Activated CD8-positive, alpha-beta memory T cell treated with anti-CD3 and anti-CD28 coated beads, Interleukin-2, amount 10 ng/mL, durations not matched to agents 7 days and 5 days (primary cell): ENCODE results near the gene RPS19. TPM values are rescaled to one million over a fixed set of nuclear protein-coding genes. Genes with fewer than 3 reads are reported as not detected.
A peak's percentile ranks its signal among the peaks of the same experiment; 100 is the strongest.

Source experiments
- ATAC-seq: fragments of 150-1000 bp; cut with Tn5 transposase; one replicate; pipeline ENCODE4 v1.10.0; 2021; ENCODE audit warnings: moderate library complexity
- CTCF ChIA-PET: fragments of 350-600 bp; sonication (Branson Sonifier 250); formaldehyde crosslinking; loops from one replicate; lab custom pipeline; 2021; ENCODE audit warnings: antibody characterized with exemption; lab: Charles Lee
- DNase-seq: peaks from one replicate; pipeline ENCODE4 v3.0.0-alpha.2; 2020
- H3K27ac Mint-ChIP-seq: one replicate; pipeline ENCODE4 v1.8.0; 2021; ENCODE audit warnings: mild to moderate bottlenecking, mixed read lengths
- H3K27me3 Mint-ChIP-seq: one replicate; pipeline ENCODE4 v1.8.0; 2021; ENCODE audit warnings: mixed read lengths
- H3K36me3 Mint-ChIP-seq: one replicate; pipeline ENCODE4 v1.8.0; 2021; ENCODE audit warnings: mild to moderate bottlenecking, mixed read lengths
- H3K4me1 Mint-ChIP-seq: one replicate; pipeline ENCODE4 v1.8.0; 2021; ENCODE audit warnings: mixed read lengths
- H3K4me3 Mint-ChIP-seq: one replicate; pipeline ENCODE4 v1.8.0; 2021; ENCODE audit warnings: mild to moderate bottlenecking, moderate library complexity, mixed read lengths
- H3K9me3 Mint-ChIP-seq: one replicate; pipeline ENCODE4 v1.8.0; 2022; ENCODE audit warnings: low read depth, mixed read lengths
- total RNA-seq, 2 experiments: library from RNA; stranded (reverse); gene quantifications; one replicate each; pipeline ENCODE4 v1.2.3, GENCODE V29; 2021

The RPS19 gene
- total RNA-seq, 2 experiments from 2014 or later: 3,135 to 3,310 TPM

GRCh38 chr19:41862445-41862986, 2.5 kb downstream of the RPS19 start:
- Mint-ChIP-seq H3K4me3 (peak overlapping the region; percentile 87), H3K27me3 (no peaks in the 10 kb centered on the region), H3K36me3 (peaks cover 54% of the 10 kb centered on the region), H3K4me1 (peaks cover 62% of the 10 kb centered on the region), H3K9me3 (no peaks in the 10 kb centered on the region), H3K27ac (peak overlapping the region; percentile 86)
- no peak for ATAC-seq
- CTCF ChIA-PET: interaction anchor here (0.6 to 16.7 kb wide), 8 partner anchors 11 to 505 kb away, joined by 3 to 260 read pairs (median 6); partner anchors contain the start of genes ARHGEF1 and RABAC1
- DNase-seq: peak; percentile 82

DNA sequence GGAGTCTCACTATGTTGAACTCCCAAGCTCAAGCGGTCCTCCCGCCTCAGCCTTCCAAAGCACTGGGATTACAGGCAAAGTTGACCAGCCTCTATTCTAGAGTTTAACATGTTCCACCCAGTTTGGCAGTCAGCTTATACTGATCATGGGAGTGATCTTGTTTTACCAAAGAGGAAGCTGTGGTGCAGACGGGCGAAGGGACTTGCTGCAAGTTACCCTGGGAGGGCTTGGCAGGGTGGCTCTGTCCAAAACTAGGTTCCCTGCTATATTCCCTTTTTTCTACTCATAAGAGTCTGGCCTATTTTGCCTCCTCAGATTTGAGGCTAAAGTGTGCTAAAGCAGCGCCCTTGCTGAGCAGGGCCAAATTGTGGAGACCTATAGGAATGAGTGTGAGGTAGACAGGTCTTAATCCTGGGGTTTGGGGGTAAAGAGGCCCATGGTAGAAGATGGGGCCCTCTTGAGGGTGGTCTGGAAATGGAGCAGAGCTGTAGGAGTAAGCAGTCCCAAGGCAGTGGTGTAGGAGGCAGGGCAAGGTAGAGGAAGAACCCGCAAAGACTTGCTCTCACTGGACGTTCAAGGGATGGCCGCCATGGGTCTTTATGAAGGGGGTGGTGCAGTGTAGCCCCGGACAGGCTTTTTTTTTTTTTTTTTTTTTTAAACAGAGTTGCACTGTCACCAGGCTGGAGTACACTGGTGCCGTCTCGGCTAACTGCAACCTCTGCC, 3.3 kb downstream of the RPS19 start:
- peak overlapping the region; percentile 87 for H3K4me3 Mint-ChIP-seq
- ATAC-seq (no peak), DNase-seq (no peak)
- peaks cover 71% of the 10 kb centered on the region for H3K4me1 Mint-ChIP-seq
- CTCF ChIA-PET: interaction anchor here (0.6 to 16.7 kb wide), 10 partner anchors 10 to 506 kb away, joined by 3 to 260 read pairs (median 4); partner anchors contain the start of genes ARHGEF1 and RABAC1
- H3K27me3 Mint-ChIP-seq: no peaks in the 10 kb centered on the region
- H3K9me3 Mint-ChIP-seq: no peaks in the 10 kb centered on the region
- H3K27ac Mint-ChIP-seq: peak overlapping the region; percentile 86
- H3K36me3 Mint-ChIP-seq: peaks cover 60% of the 10 kb centered on the region

- H3K36me3 Mint-ChIP-seq: peaks cover 66% of the 10 kb centered on the region
- no peaks in the 10 kb centered on the region for H3K27me3 Mint-ChIP-seq
- H3K4me1 Mint-ChIP-seq: peaks cover 76% of the 10 kb centered on the region
- DNase-seq: no peak
- peak overlapping the region; percentile 27 for H3K4me3 Mint-ChIP-seq
- peak overlapping the region; percentile 77 for H3K27ac Mint-ChIP-seq
- CTCF ChIA-PET: interaction anchor here (0.7 to 16.7 kb wide), 6 partner anchors 9 to 127 kb away, joined by 3 to 260 read pairs (median 11); partner anchors contain the start of genes ARHGEF1 and RABAC1
- no peak for ATAC-seq
- no peaks in the 10 kb centered on the region for H3K9me3 Mint-ChIP-seq
Measured at GRCh38 chr19:41864374-41864773, 4.3 kb downstream of the RPS19 start.

- Mint-ChIP-seq H3K36me3 (peaks cover 70% of the 10 kb centered on the region), H3K4me1 (peaks cover 86% of the 10 kb centered on the region), H3K9me3 (no peaks in the 10 kb centered on the region), H3K27me3 (no peaks in the 10 kb centered on the region), H3K27ac (peak overlapping the region; percentile 79), H3K4me3 (no peak overlapping the region)
- CTCF ChIA-PET: interaction anchor here (1.1 to 16.7 kb wide), 3 partner anchors 21 to 92 kb away, joined by 3 to 260 read pairs (median 3); partner anchors contain the start of gene ARHGEF1
- ATAC-seq: no peak
- DNase-seq: no peak
Measured at GRCh38 chr19:41866284-41866683, 6.2 kb downstream of the RPS19 start.

DNA sequence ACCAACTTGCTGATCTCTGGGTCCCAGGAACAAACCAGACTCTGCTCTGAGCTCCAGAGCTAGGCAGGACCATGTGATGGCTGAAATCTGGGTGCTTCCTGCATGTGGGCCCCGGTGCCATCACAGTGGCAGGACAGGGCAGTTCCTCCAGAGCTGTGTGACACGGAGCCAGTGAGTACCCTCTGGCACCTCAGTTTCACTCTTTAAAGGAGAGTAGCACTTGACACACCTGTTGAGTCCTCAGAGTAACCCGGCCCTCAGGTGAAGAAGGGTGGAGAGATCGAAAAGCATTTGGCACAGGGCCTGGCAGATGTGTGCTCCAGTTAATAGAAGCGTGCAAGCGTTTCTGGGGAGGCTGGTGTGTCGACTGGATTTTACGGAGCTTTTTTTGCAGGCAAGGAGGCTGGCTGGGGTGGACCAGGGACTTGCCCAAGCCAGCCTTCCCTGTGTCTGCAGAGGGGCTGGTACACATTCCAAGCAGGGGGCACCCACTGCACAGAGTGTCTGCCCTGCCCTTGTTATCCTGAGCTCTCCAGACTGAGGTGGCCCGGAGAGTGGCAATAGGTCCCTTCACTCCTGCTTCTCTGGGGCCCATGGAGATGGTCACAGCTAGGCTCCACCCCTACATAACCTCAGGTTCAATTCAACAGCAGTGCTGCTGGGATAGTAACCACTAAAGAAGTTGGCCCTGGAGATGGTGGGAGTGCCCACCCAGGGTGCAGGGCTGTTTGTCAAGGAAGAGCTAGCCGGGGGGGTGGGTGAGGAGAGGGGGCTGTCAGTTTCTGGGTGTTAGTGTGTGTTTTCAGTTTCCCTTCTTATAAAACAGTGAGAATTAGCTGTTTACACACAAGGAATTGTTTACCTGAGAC, 8.3 kb downstream of the RPS19 start:
- Mint-ChIP-seq H3K27me3 (no peaks in the 10 kb centered on the region), H3K4me3 (no peak overlapping the region), H3K27ac (peak overlapping the region; percentile 90), H3K4me1 (peaks cover 86% of the 10 kb centered on the region), H3K9me3 (no peaks in the 10 kb centered on the region), H3K36me3 (peaks cover 57% of the 10 kb centered on the region)
- DNase-seq (no peak), ATAC-seq (no peak)
- CTCF ChIA-PET: interaction anchor here (1.2 to 16.7 kb wide), 3 partner anchors 9 to 91 kb away, joined by 5 to 260 read pairs (median 83); partner anchors contain the start of genes ARHGEF1, RABAC1 and RPS19

GRCh38 chr19:41868989-41869300, 8.9 kb downstream of the RPS19 start:
- ATAC-seq (no peak), DNase-seq (no peak)
- Mint-ChIP-seq H3K9me3 (no peaks in the 10 kb centered on the region), H3K4me1 (peaks cover 84% of the 10 kb centered on the region), H3K36me3 (peaks cover 54% of the 10 kb centered on the region), H3K4me3 (no peak overlapping the region), H3K27me3 (no peaks in the 10 kb centered on the region), H3K27ac (peak overlapping the region; percentile 90)
- CTCF ChIA-PET: interaction anchor here (1.2 to 16.7 kb wide), 3 partner anchors 10 to 90 kb away, joined by 5 to 260 read pairs (median 83); partner anchors contain the start of genes ARHGEF1, RABAC1 and RPS19

DNA sequence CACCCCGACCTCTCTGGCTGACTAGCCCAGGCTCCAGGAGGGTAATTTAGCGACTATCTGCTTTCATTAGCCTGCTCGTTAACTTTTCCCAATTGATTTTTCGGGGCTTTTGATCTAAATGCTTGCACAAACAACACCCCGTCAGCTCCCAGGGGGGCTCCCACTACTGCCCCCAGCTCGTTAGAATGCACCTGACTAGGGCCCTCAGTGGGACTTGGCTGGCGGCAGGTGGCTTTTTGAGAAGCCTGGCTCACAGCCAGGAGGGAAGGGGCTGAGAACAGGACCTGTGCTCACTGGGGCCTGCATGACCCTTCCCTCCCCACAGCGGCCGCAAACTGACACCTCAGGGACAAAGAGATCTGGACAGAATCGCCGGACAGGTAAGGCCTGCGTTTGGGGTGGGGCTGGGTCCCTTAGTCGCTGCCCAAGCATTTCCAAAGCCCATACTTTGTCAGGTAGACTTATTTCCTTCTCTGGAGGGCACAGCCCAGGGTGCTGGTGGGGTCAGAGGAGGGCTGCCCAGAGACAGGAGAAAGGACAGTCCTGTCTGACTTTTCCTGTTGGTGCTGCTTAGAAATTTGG, 9.4 kb downstream of the RPS19 start:
- H3K9me3 Mint-ChIP-seq: no peaks in the 10 kb centered on the region
- no peaks in the 10 kb centered on the region for H3K27me3 Mint-ChIP-seq
- CTCF ChIA-PET: interaction anchor here (1.2 to 16.7 kb wide), 3 partner anchors 10 to 90 kb away, joined by 5 to 260 read pairs (median 83); partner anchors contain the start of genes ARHGEF1, RABAC1 and RPS19
- peaks cover 81% of the 10 kb centered on the region for H3K4me1 Mint-ChIP-seq
- H3K27ac Mint-ChIP-seq: peak overlapping the region; percentile 90
- no peak for ATAC-seq
- DNase-seq: no peak
- H3K36me3 Mint-ChIP-seq: peaks cover 48% of the 10 kb centered on the region
- no peak overlapping the region for H3K4me3 Mint-ChIP-seq

- ATAC-seq (no peak), DNase-seq (no peak)
- H3K9me3 Mint-ChIP-seq: no peaks in the 10 kb centered on the region
- no peak overlapping the region for H3K4me3 Mint-ChIP-seq
- H3K27me3 Mint-ChIP-seq: no peaks in the 10 kb centered on the region
- H3K36me3 Mint-ChIP-seq: peaks cover 42% of the 10 kb centered on the region
- H3K4me1 Mint-ChIP-seq: peaks cover 78% of the 10 kb centered on the region
- peak overlapping the region; percentile 90 for H3K27ac Mint-ChIP-seq
- CTCF ChIA-PET: interaction anchor here (1.1 to 16.7 kb wide), 6 partner anchors 11 to 300 kb away, joined by 3 to 260 read pairs (median 50); partner anchors contain the start of genes ARHGEF1, RABAC1 and RPS19
Measured at GRCh38 chr19:41870401-41870873, 10.4 kb downstream of the RPS19 start.

DNA sequence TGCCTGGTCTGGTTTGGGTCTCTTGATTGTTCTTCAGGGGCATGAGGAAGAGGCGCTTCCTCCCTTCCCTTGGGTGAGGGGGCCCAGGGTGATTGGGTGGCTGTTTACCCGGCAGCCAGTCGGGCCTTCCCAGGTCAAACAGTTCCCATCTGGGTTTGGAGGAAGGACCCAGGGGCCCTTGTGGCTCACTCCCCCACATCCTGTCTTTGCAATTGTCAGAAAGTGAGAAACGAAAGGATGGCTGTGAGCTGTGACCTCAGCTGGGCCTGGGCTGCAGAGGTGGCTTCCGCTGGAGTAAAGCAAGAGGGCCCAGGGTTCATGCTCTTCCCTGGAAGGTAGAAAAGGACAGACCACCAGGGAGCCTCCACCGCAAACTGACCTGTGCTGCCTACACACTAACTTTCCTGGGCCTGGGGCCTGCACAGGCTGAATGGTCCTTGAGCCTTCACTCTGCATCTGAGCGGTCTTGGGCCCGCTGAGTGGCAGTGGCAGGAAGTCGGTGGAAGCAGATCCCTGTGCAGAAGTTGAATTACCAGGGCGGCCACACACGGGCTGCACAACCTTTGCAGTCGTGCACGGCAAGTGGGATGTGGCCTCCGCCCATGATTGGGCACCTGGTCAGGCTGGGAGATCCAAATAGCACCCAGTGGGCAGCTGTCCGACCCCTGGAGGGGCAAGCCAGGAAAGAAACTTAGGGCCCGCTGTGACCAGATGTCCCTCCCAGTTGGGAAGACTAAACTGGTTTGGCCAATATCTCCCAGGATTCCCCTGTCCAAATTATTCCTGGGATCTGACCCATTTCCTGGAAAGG, 11.7 kb downstream of the RPS19 start:
- peaks cover 82% of the 10 kb centered on the region for H3K4me1 Mint-ChIP-seq
- H3K4me3 Mint-ChIP-seq: peak overlapping the region; percentile 33
- CTCF ChIA-PET: interaction anchor here (0.8 to 16.7 kb wide), 12 partner anchors 8 to 86 kb away, joined by 3 to 260 read pairs (median 14); partner anchors contain the start of genes ARHGEF1, RABAC1 and RPS19
- H3K36me3 Mint-ChIP-seq: peaks cover 36% of the 10 kb centered on the region
- ATAC-seq: peak; percentile 67
- no peaks in the 10 kb centered on the region for H3K27me3 Mint-ChIP-seq
- DNase-seq: peak; percentile 93
- H3K9me3 Mint-ChIP-seq: no peaks in the 10 kb centered on the region
- peak overlapping the region; percentile 93 for H3K27ac Mint-ChIP-seq

GRCh38 chr19:41872384-41872774, 12.3 kb downstream of the RPS19 start:
- peak overlapping the region; percentile 93 for H3K27ac Mint-ChIP-seq
- H3K9me3 Mint-ChIP-seq: no peaks in the 10 kb centered on the region
- peaks cover 84% of the 10 kb centered on the region for H3K4me1 Mint-ChIP-seq
- peak overlapping the region; percentile 38 for H3K4me3 Mint-ChIP-seq
- DNase-seq: no peak
- no peaks in the 10 kb centered on the region for H3K27me3 Mint-ChIP-seq
- CTCF ChIA-PET: interaction anchor here (0.7 to 16.7 kb wide), 13 partner anchors 9 to 85 kb away, joined by 3 to 260 read pairs (median 16); partner anchors contain the start of genes ARHGEF1, RABAC1 and RPS19
- ATAC-seq: no peak
- H3K36me3 Mint-ChIP-seq: peaks cover 33% of the 10 kb centered on the region

DNA sequence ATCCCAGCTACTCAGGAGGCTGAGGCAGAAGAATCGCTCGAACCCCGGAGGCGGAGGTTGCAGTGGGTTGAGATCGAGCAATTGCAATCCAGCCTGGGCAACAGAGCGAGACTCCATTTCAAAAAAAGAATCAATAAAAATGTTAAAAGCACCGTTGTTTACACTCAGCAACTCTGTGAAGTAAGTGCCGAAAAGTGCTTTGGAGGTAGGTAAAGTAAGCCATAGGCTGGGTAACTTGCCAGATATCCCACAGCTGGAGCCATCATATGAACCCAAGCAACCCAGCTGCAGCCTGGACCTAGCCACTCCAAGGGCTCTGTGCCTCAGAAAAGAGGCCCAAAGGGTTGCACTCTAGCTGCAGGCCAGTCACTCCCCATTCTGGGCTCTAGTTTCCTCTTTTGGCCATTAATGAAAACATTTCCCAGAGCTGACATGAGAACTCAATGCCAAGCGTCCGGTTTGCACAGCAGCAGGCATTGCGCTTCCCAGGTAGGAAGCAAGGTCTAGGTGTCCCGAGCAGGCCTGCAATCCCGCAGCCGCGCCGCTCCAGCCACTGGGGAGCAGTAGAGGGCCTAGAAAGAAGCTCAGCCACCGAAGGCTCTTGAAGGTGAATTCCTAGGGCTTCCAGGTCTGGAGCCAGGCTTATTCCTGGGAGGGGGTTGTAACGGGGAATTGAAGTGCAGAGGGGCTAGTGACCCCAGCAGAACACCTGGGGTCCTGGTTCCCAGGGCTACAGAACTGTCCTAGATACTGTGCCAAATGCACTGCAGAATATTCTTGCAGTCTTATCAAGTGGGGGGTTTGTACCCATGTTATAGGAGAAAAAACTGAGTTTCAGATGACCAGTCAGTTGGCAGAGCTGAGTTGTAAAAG, 13.0 kb downstream of the RPS19 start:
- ATAC-seq (no peak), DNase-seq (peak; percentile 81)
- Mint-ChIP-seq H3K4me1 (peaks cover 85% of the 10 kb centered on the region), H3K27me3 (no peaks in the 10 kb centered on the region), H3K27ac (peak overlapping the region; percentile 93), H3K36me3 (peaks cover 30% of the 10 kb centered on the region), H3K9me3 (no peaks in the 10 kb centered on the region), H3K4me3 (no peak overlapping the region)
- CTCF ChIA-PET: interaction anchor here (0.6 to 16.7 kb wide), 16 partner anchors 9 to 162 kb away, joined by 3 to 260 read pairs (median 10); partner anchors contain the start of genes ARHGEF1, ERFL, RABAC1 and RPS19
